ENCODE results near the gene CHST9.

The CHST9 gene

DNA sequence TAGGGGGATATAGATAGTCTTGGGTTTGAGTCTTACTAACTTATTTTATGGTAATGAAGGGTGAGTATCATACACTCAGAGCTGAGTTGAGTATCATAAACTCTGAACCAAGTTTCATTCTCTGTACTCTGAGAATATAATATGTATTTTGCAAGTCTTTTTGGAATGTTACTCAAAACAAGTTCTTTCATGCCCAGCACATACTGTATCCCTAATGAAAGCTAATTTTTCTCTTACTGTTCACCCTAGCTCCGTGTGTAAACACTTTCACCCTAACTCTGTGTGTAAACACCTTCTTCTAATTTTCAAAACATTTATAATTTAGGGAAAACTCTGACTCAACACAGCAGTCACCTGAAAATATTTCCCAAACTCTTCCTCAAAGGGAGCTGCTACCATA is 29.7 kb upstream of the CHST9 start:
- Histone ChIP-seq H3K36me3 (ENCODE audit: control insufficient read depth, low read length) (no peaks in the 10 kb centered on the region), H3K4me1 (ENCODE audit: control insufficient read depth, low read length) (no peaks in the 10 kb centered on the region), H3K9me2 (replicated peaks; ENCODE audit: control insufficient read depth, low read length) (no peaks in the 10 kb centered on the region)

DNA sequence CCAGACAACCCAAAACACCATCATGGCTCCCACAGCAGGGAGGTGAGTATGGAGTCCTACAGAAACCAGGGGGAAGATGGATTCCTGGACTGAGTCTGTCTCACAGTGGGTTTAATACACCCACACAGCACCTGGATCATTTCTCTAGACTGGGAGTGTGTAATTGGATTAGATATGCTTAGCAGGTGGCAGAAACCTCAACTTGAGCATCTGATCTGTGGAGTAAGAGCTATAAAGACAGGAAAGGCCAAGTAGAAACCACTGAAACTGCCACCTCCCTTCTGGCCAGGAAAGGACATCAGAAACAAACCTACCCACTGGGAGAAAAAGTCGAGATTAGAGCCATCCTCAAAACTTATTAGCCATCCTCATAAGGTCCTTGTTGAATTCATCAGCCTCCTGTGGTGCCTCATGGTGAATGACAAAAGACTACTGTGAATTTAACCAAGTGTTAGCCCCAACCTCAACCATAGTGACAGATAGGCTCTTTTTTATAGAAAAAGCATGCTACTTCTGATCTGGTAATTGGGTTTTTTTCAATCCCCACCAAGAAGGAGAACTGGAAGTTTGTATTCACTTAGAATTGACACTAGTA is 28.1 kb upstream of the CHST9 start:
- no peaks in the 10 kb centered on the region for H4K20me1 ChIP-seq (ENCODE audit: control insufficient read depth, insufficient read depth, low read depth, low read length)
- no peak overlapping the region for H3K27ac ChIP-seq (ENCODE audit: low read depth, low read length)
- TF ChIP-seq, protein P1, sequence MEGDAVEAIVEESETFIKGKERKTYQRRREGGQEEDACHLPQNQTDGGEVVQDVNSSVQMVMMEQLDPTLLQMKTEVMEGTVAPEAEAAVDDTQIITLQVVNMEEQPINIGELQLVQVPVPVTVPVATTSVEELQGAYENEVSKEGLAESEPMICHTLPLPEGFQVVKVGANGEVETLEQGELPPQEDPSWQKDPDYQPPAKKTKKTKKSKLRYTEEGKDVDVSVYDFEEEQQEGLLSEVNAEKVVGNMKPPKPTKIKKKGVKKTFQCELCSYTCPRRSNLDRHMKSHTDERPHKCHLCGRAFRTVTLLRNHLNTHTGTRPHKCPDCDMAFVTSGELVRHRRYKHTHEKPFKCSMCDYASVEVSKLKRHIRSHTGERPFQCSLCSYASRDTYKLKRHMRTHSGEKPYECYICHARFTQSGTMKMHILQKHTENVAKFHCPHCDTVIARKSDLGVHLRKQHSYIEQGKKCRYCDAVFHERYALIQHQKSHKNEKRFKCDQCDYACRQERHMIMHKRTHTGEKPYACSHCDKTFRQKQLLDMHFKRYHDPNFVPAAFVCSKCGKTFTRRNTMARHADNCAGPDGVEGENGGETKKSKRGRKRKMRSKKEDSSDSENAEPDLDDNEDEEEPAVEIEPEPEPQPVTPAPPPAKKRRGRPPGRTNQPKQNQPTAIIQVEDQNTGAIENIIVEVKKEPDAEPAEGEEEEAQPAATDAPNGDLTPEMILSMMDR (IDR thresholded peaks at IDR 0.05; ENCODE audit: low read depth, low read length, poor library complexity, severe bottlenecking): no peak
- no peaks in the 10 kb centered on the region for H3K27me3 ChIP-seq (ENCODE audit: control insufficient read depth, low read length)
- no peaks in the 10 kb centered on the region for H3K36me3 ChIP-seq (ENCODE audit: control insufficient read depth, low read length)
- no peak overlapping the region for H3K4me3 ChIP-seq (ENCODE audit: low read length)
- no peaks in the 10 kb centered on the region for H3K9me3 ChIP-seq (ENCODE audit: control insufficient read depth, insufficient read depth, low read length)
- no peaks in the 10 kb centered on the region for H3K4me1 ChIP-seq (ENCODE audit: control insufficient read depth, low read length)
- H3F3A ChIP-seq (ENCODE audit: control insufficient read depth, insufficient read depth): no peaks in the 10 kb centered on the region
- H3K4me2 ChIP-seq (ENCODE audit: low read length): no peak overlapping the region
- no peaks in the 10 kb centered on the region for H3K79me2 ChIP-seq (ENCODE audit: control insufficient read depth, low read length)
- no peaks in the 10 kb centered on the region for H3K9me2 ChIP-seq (replicated peaks; ENCODE audit: control insufficient read depth, low read length)

More for the DNA sequence above, 29.7 kb upstream of the CHST9 start:
- H3K79me2 ChIP-seq (ENCODE audit: control insufficient read depth, low read length): no peaks in the 10 kb centered on the region
- H4K20me1 ChIP-seq (ENCODE audit: control insufficient read depth, insufficient read depth, low read depth, low read length): no peaks in the 10 kb centered on the region
- H3K9me3 ChIP-seq (ENCODE audit: control insufficient read depth, insufficient read depth, low read length): no peaks in the 10 kb centered on the region
- H3K27me3 ChIP-seq (ENCODE audit: control insufficient read depth, low read length): no peaks in the 10 kb centered on the region
- no peaks in the 10 kb centered on the region for H3F3A ChIP-seq (ENCODE audit: control insufficient read depth, insufficient read depth)
- no peak overlapping the region for H3K4me3 ChIP-seq (ENCODE audit: low read length)
- no peak overlapping the region for H3K27ac ChIP-seq (ENCODE audit: low read depth, low read length)
- no peak overlapping the region for H3K4me2 ChIP-seq (ENCODE audit: low read length)
- TF ChIP-seq EZH2phosphoT487 (IDR thresholded peaks at IDR 0.05; ENCODE audit: borderline replicate concordance, low read length): no peak
- TF ChIP-seq, protein P1 (IDR thresholded peaks at IDR 0.05; ENCODE audit: low read depth, low read length, poor library complexity, severe bottlenecking): no peak

DNA sequence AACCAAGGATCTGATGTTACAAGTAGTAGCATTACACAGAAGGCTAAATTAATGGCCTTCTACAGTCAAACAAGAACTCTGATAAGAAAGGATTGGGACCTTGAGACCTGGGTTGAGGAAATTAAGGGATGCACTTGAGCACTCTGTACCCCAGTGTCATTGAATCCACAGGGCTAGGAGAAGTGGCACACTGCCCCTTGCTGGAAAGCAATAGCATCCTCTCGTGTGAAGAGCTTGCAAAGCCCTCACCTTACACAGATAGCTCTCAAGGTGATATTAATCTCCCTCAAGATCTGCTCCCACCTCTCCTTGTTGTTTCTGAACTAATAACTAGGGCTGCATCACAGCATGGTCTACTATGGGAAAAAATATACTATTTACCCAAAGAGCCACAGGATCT is 26.5 kb upstream of the CHST9 start:
- Histone ChIP-seq H3K4me1 (ENCODE audit: control insufficient read depth, low read length) (no peaks in the 10 kb centered on the region), H3K9me3 (ENCODE audit: control insufficient read depth, insufficient read depth, low read length) (no peaks in the 10 kb centered on the region), H3K79me2 (ENCODE audit: control insufficient read depth, low read length) (no peaks in the 10 kb centered on the region), H3K4me2 (ENCODE audit: low read length) (no peak overlapping the region), H3K4me3 (ENCODE audit: low read length) (no peak overlapping the region), H3K27ac (ENCODE audit: low read depth, low read length) (no peak overlapping the region), H4K20me1 (ENCODE audit: control insufficient read depth, insufficient read depth, low read depth, low read length) (no peaks in the 10 kb centered on the region), H3F3A (ENCODE audit: control insufficient read depth, insufficient read depth) (no peaks in the 10 kb centered on the region), H3K36me3 (ENCODE audit: control insufficient read depth, low read length) (no peaks in the 10 kb centered on the region), H3K9me2 (replicated peaks; ENCODE audit: control insufficient read depth, low read length) (no peaks in the 10 kb centered on the region), H3K27me3 (ENCODE audit: control insufficient read depth, low read length) (no peaks in the 10 kb centered on the region)
- TF ChIP-seq EZH2phosphoT487 (IDR thresholded peaks at IDR 0.05; ENCODE audit: borderline replicate concordance, low read length): no peak
- TF ChIP-seq, protein P1 (IDR thresholded peaks at IDR 0.05; ENCODE audit: low read depth, low read length, poor library complexity, severe bottlenecking): no peak

All from DOHH2 (cell line).